BLaER1 (cell line): Measurements from ENCODE around the gene LY86.

Experiments
- H3K27ac ChIP-seq: shearing (Covaris generic); formaldehyde crosslinking; 2 replicates; pipeline ENCODE4 v1.8.1; 2022
- H3K27me3 ChIP-seq: shearing (Covaris generic); formaldehyde crosslinking; 2 replicates; pipeline ENCODE4 v1.8.1; 2022
- H3K36me3 ChIP-seq: shearing (Covaris generic); formaldehyde crosslinking; 2 replicates; pipeline ENCODE4 v1.8.1; 2022
- H3K4me1 ChIP-seq: shearing (Covaris generic); formaldehyde crosslinking; 2 replicates; pipeline ENCODE4 v1.8.1; 2022
- H3K4me2 ChIP-seq: shearing (Covaris generic); formaldehyde crosslinking; 2 replicates; pipeline ENCODE4 v1.8.1; 2022
- H3K4me3 ChIP-seq: shearing (Covaris generic); formaldehyde crosslinking; 2 replicates; pipeline ENCODE4 v1.8.1; 2022
- H3K9ac ChIP-seq: shearing (Covaris generic); formaldehyde crosslinking; 2 replicates; pipeline ENCODE4 v1.8.1; 2022
- H3K9me3 ChIP-seq: shearing (Covaris generic); formaldehyde crosslinking; 2 replicates; pipeline ENCODE4 v1.8.1; 2022
- H4K20me1 ChIP-seq: shearing (Covaris generic); formaldehyde crosslinking; 2 replicates; pipeline ENCODE4 v1.8.1; 2022
- Cebpa-rat ChIP-seq: shearing (Covaris generic); IDR thresholded peaks from 2 replicates; pipeline ENCODE4 v1.8.1; 2022

The LY86 gene

DNA sequence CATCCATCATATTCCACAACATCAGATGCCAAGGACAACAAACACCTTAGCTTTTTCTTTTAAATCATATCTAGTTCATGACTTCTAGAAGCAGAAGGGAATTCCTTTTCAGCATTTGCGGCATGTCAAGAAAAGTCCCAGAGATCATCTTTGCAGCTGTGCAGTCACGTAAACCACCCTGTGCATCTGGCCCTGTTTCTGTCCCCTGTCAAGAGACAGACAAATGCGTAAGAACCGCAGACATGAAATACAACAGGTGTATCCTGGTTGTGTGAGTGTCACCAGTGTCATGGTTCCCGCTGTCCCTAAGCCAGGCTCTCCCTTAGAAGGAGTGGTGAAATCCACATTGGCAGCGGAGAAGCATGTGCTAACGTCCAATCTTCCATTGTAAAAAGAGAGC is 28.1 kb downstream of the LY86 start:
- Histone ChIP-seq H3K27ac (peak overlapping the region; percentile 59), H3K9ac (peak overlapping the region; percentile 1; the same call in 1 of the 2 replicates), H3K9me3 (peaks cover 18% of the 10 kb centered on the region), H3K27me3 (no peaks in the 10 kb centered on the region), H3K4me2 (peak overlapping the region; percentile 69), H3K4me1 (peaks cover 58% of the 10 kb centered on the region), H4K20me1 (no peaks in the 10 kb centered on the region), H3K36me3 (0 out of 2 replicates have a peak, but pooled peaks cover 4% of the 10 kb centered on the region), H3K4me3 (no peak overlapping the region)
- no peak for TF ChIP-seq Cebpa-rat

DNA sequence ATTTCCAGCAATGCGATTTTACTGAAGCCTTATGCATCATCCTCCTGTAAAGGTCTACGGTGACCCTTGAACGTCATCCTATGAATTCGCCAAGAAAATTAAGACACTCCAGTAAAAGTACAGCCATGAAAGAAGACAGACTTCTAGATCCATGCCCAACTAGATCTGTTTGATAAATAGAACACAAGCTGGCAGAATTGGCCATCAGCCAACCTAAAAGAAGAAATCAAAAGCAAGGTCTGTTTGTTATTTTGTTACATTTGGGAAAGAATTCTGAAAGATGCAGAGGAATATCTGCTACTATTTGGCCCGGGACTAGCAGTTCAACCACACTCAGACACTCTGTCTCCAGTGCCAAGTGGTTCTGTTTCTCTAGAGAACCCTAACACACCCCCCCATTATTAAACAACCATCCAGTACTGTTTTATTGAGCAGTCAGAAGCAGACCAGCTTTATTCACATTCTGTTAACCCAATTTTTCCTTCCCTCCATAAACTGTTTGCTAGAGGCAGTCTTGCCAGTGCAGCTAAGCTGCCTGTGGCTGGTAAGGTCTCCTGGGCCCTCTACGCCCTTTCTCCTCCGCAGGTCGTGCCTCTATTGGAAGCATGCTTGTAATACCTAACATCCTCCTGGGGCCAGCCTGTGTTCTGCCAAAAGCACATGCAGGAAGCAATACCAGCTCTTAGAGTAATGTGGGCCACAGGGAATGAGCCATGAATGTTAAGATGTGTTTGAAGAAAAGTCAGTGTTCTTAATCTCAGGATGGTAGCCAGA is 30.7 kb downstream of the LY86 start:
- H3K4me3 ChIP-seq, result no peak overlapping the region
- no peak overlapping the region for H3K9ac ChIP-seq
- peak overlapping the region; percentile 16; the same call in 1 of the 2 replicates for H3K27ac ChIP-seq
- TF ChIP-seq Cebpa-rat, result no peak
- no peaks in the 10 kb centered on the region for H4K20me1 ChIP-seq
- no peaks in the 10 kb centered on the region for H3K9me3 ChIP-seq
- no peaks in the 10 kb centered on the region for H3K36me3 ChIP-seq
- H3K4me1 ChIP-seq, result peaks cover 47% of the 10 kb centered on the region
- H3K27me3 ChIP-seq, result no peaks in the 10 kb centered on the region
- peak overlapping the region; percentile 23 for H3K4me2 ChIP-seq

DNA sequence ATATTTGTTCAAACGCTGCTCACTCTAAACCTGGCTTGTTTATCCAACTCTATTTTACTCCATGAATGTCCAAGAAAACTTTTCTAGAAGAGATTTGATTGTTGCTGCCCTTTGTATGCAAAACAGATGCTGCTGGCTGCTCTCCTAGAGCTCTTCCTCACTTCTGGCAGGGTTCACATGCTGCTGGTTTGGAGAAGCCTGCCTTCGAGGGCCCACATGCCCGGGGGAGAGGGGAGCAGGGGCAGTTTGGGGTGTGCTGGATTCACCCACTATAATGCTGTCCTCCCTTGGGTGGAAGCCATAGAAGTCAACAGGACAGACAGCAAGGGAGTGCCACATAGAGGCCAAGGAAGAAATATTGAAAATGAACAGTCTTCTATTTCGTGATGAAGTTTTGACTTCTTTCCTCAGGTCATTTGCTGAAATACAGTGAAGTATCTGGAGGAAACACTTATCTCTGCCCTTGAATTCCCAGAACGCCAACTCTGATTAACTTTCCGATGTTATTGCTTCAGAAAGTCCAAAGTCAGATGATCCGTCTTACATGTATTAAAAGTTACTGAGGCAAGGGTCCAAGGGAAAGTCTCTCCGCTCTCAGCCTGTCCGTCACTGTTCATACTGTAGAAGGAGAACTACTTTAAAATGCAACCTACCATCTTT is 32.4 kb downstream of the LY86 start:
- Histone ChIP-seq H3K36me3 (no peaks in the 10 kb centered on the region), H4K20me1 (no peaks in the 10 kb centered on the region), H3K4me2 (no peak overlapping the region), H3K4me1 (peaks cover 30% of the 10 kb centered on the region), H3K9me3 (no peaks in the 10 kb centered on the region), H3K4me3 (no peak overlapping the region), H3K27ac (no peak overlapping the region), H3K9ac (no peak overlapping the region), H3K27me3 (no peaks in the 10 kb centered on the region)
- no peak for TF ChIP-seq Cebpa-rat

DNA sequence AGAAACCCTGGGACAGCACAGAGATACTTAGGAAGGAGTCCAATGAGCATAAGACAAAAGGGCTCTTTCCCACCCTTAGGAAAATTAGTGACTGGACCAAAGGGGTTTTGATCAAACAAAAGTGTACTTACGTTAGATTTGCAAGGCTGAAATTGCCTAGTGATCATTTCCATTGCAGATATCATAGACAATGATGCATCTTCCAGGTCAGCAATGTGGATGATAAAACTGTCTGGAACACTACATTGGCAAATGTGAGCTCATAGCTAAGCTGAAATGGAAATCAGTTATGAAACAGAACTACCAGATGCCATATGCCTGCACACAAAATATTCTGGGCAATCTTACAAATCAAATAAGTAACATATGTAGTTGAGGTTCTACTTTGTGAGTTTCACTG is 34.0 kb downstream of the LY86 start:
- TF ChIP-seq Cebpa-rat, result no peak
- H3K4me2 ChIP-seq, result no peak overlapping the region
- peaks cover 14% of the 10 kb centered on the region for H3K4me1 ChIP-seq
- no peaks in the 10 kb centered on the region for H3K36me3 ChIP-seq
- no peak overlapping the region for H3K4me3 ChIP-seq
- H3K9me3 ChIP-seq, result no peaks in the 10 kb centered on the region
- no peak overlapping the region for H3K9ac ChIP-seq
- H4K20me1 ChIP-seq, result no peaks in the 10 kb centered on the region
- no peaks in the 10 kb centered on the region for H3K27me3 ChIP-seq
- H3K27ac ChIP-seq, result no peak overlapping the region

DNA sequence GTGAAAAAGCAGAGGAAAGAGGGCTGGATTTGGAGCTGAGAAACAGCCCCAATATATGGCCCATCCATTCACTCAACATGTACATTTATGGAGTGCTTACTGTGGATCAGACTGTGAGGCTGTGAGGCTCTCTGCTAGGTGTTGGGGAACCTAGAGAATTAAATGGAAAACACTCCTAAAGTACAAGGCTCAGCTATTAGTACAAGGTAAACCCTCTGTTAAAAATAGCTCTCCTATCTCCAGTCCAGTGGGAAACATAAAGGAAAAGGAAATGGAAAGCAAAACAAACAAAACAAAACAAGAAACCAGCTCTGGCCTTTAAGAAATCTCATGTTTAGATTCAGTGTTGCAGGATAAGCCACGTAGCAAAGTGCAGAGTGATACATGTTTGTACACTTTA is 35.0 kb downstream of the LY86 start:
- H3K27me3 ChIP-seq, result no peaks in the 10 kb centered on the region
- H3K4me3 ChIP-seq, result no peak overlapping the region
- no peaks in the 10 kb centered on the region for H4K20me1 ChIP-seq
- no peak overlapping the region for H3K27ac ChIP-seq
- peaks cover 14% of the 10 kb centered on the region for H3K4me1 ChIP-seq
- H3K9ac ChIP-seq, result no peak overlapping the region
- no peaks in the 10 kb centered on the region for H3K36me3 ChIP-seq
- H3K9me3 ChIP-seq, result no peaks in the 10 kb centered on the region
- H3K4me2 ChIP-seq, result no peak overlapping the region
- no peak for TF ChIP-seq Cebpa-rat

DNA sequence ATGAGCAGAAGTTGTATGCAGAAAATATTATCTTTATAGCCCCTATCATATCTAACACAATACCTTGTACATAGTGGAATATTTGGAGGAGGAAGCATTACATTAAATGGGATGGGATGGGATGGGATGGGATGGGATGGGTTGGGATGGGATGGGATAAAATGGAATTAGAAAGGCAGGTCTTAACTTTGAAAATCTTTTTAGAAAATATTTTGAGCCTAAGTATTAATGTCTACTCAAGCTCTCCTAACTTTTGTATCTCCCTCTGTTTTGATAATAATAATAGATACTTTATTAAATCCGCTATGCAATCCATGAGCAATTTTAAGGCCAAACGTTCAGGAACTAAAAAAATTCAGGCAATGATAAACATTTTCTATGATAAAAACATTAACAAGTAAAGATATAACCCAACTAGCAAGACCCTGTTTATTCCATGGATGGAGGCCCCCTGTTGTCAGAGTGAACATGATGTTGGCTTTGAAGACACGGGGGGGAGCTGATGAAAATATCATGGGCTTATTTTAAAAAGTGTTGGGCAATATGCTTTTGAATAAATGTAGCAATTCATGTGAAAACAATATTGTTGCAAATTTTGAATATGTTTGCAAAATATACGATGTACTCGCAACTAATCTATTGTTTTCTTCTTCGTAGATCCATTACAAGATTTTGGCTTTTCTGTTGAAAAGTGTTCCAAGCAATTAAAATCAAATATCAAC is 35.9 kb downstream of the LY86 start:
- H3K36me3 ChIP-seq, result no peaks in the 10 kb centered on the region
- H3K27ac ChIP-seq, result no peak overlapping the region
- H3K27me3 ChIP-seq, result no peaks in the 10 kb centered on the region
- no peaks in the 10 kb centered on the region for H4K20me1 ChIP-seq
- H3K4me2 ChIP-seq, result no peak overlapping the region
- TF ChIP-seq Cebpa-rat, result no peak
- peaks cover 5% of the 10 kb centered on the region for H3K4me1 ChIP-seq
- no peak overlapping the region for H3K4me3 ChIP-seq
- no peaks in the 10 kb centered on the region for H3K9me3 ChIP-seq
- H3K9ac ChIP-seq, result no peak overlapping the region

DNA sequence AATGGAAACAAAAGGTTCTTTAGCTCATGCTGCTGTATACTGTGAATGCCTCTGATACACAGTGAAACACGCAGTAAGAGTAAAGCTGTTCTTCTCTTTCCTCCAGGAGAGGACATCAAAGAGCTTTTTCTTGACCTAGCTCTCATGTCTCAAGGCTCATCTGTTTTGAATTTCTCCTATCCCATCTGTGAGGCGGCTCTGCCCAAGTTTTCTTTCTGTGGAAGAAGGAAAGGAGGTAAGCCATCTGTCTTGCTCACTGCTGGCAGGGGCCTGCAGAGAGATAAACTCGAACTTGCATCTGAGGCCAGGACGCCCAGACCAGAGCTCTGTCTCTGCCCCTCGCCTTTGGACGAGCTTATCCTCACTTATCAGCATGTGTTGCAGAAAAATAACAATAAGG is 37.7 kb downstream of the LY86 start:
- H3K4me3 ChIP-seq, result no peak overlapping the region
- no peaks in the 10 kb centered on the region for H3K9me3 ChIP-seq
- H3K36me3 ChIP-seq, result no peaks in the 10 kb centered on the region
- H3K27me3 ChIP-seq, result no peaks in the 10 kb centered on the region
- no peak overlapping the region for H3K27ac ChIP-seq
- no peaks in the 10 kb centered on the region for H3K4me1 ChIP-seq
- no peaks in the 10 kb centered on the region for H4K20me1 ChIP-seq
- no peak for TF ChIP-seq Cebpa-rat
- H3K9ac ChIP-seq, result no peak overlapping the region
- H3K4me2 ChIP-seq, result no peak overlapping the region

DNA sequence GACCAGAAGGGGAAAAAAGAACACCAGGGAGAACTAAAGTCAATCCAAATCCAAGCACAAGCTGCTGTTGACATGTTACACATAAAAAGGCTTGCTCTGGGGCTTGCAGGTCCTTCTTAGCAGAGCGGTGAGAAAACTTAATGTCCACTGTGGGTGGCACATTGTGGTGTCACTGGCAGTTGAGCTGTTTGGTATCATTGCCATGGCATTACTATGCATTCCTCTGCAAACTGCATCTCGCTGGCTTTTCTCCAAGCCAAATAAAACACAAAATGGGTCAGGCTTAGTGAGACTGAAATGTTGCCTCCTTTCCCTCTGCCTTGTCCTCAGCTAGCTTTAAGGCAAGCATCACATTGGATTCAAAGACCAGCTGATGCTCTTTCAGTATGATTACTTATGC is 40.9 kb downstream of the LY86 start:
- Histone ChIP-seq H3K9ac (no peak overlapping the region), H3K9me3 (no peaks in the 10 kb centered on the region), H3K4me1 (no peaks in the 10 kb centered on the region), H4K20me1 (no peaks in the 10 kb centered on the region), H3K27ac (no peak overlapping the region), H3K4me3 (no peak overlapping the region), H3K27me3 (no peaks in the 10 kb centered on the region), H3K36me3 (no peaks in the 10 kb centered on the region), H3K4me2 (no peak overlapping the region)
- TF ChIP-seq Cebpa-rat, result no peak

DNA sequence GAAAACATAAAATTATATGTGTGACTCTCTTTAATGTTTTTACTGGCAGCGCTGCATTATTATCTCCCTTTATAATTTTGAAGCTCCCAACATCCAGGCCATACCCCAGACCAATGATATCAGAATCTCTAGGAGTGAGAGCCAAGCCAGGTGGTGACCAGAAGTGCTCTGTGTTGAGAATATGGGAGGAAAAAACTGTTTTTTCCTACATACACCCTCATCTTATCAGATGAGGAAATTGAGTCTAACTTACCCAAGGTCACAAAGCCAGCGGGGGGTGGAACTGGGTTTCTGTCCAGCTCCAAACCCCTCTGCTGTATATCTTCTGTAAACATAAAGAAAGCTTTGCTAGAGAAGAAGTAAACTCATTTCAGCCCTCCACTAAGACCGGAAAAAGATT is 42.5 kb downstream of the LY86 start:
- Histone ChIP-seq H3K9me3 (no peaks in the 10 kb centered on the region), H3K9ac (no peak overlapping the region), H3K27me3 (no peaks in the 10 kb centered on the region), H3K4me1 (no peaks in the 10 kb centered on the region; the same call in 1 of the 2 replicates), H3K4me2 (no peak overlapping the region), H3K36me3 (no peaks in the 10 kb centered on the region), H4K20me1 (no peaks in the 10 kb centered on the region), H3K4me3 (no peak overlapping the region), H3K27ac (no peak overlapping the region)
- no peak for TF ChIP-seq Cebpa-rat
